Endothelial cell (in vitro differentiated cells): ENCODE results near the gene DDN. TPM values are rescaled to one million over a fixed set of nuclear protein-coding genes. Genes with fewer than 3 reads are reported as not detected.

Source experiments
- DNase-seq: peaks from one replicate; pipeline ENCODE4 v3.0.0; 2021; ENCODE audit warnings: low spot score
- H3K27ac Mint-ChIP-seq: one replicate; pipeline ENCODE4 v1.8.0; 2021; ENCODE audit warnings: mixed read lengths, inconsistent platforms; ENCODE audit not compliant: unreplicated experiment
- H3K27me3 Mint-ChIP-seq: one replicate; pipeline ENCODE4 v1.8.0; 2021; ENCODE audit warnings: mild to moderate bottlenecking, moderate library complexity, mixed read lengths, inconsistent platforms; ENCODE audit not compliant: unreplicated experiment
- H3K36me3 Mint-ChIP-seq: one replicate; pipeline ENCODE4 v1.8.0; 2021; ENCODE audit warnings: mild to moderate bottlenecking, low read depth, mixed read lengths, inconsistent platforms; ENCODE audit not compliant: unreplicated experiment
- H3K4me1 Mint-ChIP-seq: one replicate; pipeline ENCODE4 v1.8.0; 2021; ENCODE audit warnings: mild to moderate bottlenecking, mixed read lengths, inconsistent platforms; ENCODE audit not compliant: unreplicated experiment
- H3K4me3 Mint-ChIP-seq: one replicate; pipeline ENCODE4 v1.8.0; 2021; ENCODE audit warnings: mild to moderate bottlenecking, mixed read lengths, inconsistent platforms; ENCODE audit not compliant: unreplicated experiment
- H3K9me3 Mint-ChIP-seq: one replicate; pipeline ENCODE4 v1.8.0; 2021; ENCODE audit warnings: mixed read lengths, inconsistent platforms; ENCODE audit not compliant: unreplicated experiment
- CTCF ChIP-seq: fragments of 200-600 bp; sonication (generic); IDR thresholded peaks from one replicate; pipeline ENCODE4 v1.5.0; 2021; ENCODE audit warnings: antibody characterized with exemption; ENCODE audit not compliant: unreplicated experiment
- total RNA-seq: library from RNA; stranded (reverse); fragmentation: NEBNext Ultra II Directional; extraction: Animal tissue kit (Norgen Biotek cat#: 25700); gene quantifications from one replicate; pipeline ENCODE4 v1.2.1, GENCODE V29; 2021; ENCODE audit not compliant: unreplicated experiment

The DDN gene
- total RNA-seq, 1 donor from 2014 or later: 0.10 TPM

GRCh38 chr12:48977290-48978281, 21.6 kb downstream of the DDN start:
- Mint-ChIP-seq H3K4me1 (peaks cover 28% of the 10 kb centered on the region), H3K27ac (peak overlapping the region; percentile 18), H3K9me3 (no peaks in the 10 kb centered on the region), H3K36me3 (peaks cover 16% of the 10 kb centered on the region), H3K4me3 (peak overlapping the region; percentile 77), H3K27me3 (peaks cover 62% of the 10 kb centered on the region)
- TF ChIP-seq CTCF: peak; percentile 76
- peak; percentile 85 for DNase-seq

- Mint-ChIP-seq H3K36me3 (peaks cover 19% of the 10 kb centered on the region), H3K9me3 (no peaks in the 10 kb centered on the region), H3K27ac (no peak overlapping the region), H3K27me3 (peaks cover 56% of the 10 kb centered on the region), H3K4me1 (peaks cover 22% of the 10 kb centered on the region), H3K4me3 (no peak overlapping the region)
- peak; percentile 86 for DNase-seq
- TF ChIP-seq CTCF: peak; percentile 72
These were observed 25.1 kb downstream of the DDN start for GRCh38 chr12:48973941-48974673.

GRCh38 chr12:48973531-48973930, 25.6 kb downstream of the DDN start:
- no peak overlapping the region for H3K27ac Mint-ChIP-seq
- DNase-seq: no peak
- no peak for TF ChIP-seq CTCF
- peaks cover 19% of the 10 kb centered on the region for H3K36me3 Mint-ChIP-seq
- H3K27me3 Mint-ChIP-seq: peaks cover 56% of the 10 kb centered on the region
- peaks cover 18% of the 10 kb centered on the region for H3K4me1 Mint-ChIP-seq
- no peak overlapping the region for H3K4me3 Mint-ChIP-seq
- no peaks in the 10 kb centered on the region for H3K9me3 Mint-ChIP-seq

- H3K27me3 Mint-ChIP-seq: peaks cover 56% of the 10 kb centered on the region
- no peaks in the 10 kb centered on the region for H3K9me3 Mint-ChIP-seq
- no peak for DNase-seq
- no peak overlapping the region for H3K4me3 Mint-ChIP-seq
- no peak for TF ChIP-seq CTCF
- peaks cover 19% of the 10 kb centered on the region for H3K36me3 Mint-ChIP-seq
- no peak overlapping the region for H3K27ac Mint-ChIP-seq
- H3K4me1 Mint-ChIP-seq: peaks cover 18% of the 10 kb centered on the region
These were observed 26.2 kb downstream of the DDN start for GRCh38 chr12:48972952-48973483.
